Panc1 (cell line): ENCODE data around the gene BICRA. TPM values are rescaled to one million over a fixed set of nuclear protein-coding genes. Genes with fewer than 3 reads are reported as not detected.

Experiments used
- ATAC-seq: fragments of 200-7000 bp; cut with Tn5 transposase; 2 replicates; pipeline ENCODE4 v1.9.1; 2020; ENCODE audit warnings: mild to moderate bottlenecking, moderate library complexity
- Bru-seq: library from RNA; stranded (reverse); fragments of 400-500 nt; gene quantifications from one replicate; lab custom pipeline; 2021; lab: Mats Ljungman, UMichigan
- BruChase-seq, 2 experiments: library from RNA; stranded (reverse); fragments of 400-500 nt; gene quantifications; one replicate each; lab custom pipeline; 2021; lab: Mats Ljungman, UMichigan
- BruUV-seq: library from RNA; stranded (reverse); fragments of 400-500 nt; replicated peaks from 2 replicates; lab custom pipeline; 2021; lab: Mats Ljungman, UMichigan
- CTCF ChIA-PET: fragments of 300-600 bp; sonication (Branson Sonifier 250); formaldehyde crosslinking; loops from one replicate; lab custom pipeline; 2022; ENCODE audit warnings: antibody characterized with exemption; lab: Charles Lee
- POLR2A ChIA-PET: fragments of 300-600 bp; sonication (Branson Sonifier 250); formaldehyde crosslinking; loops from one replicate; lab custom pipeline; 2022; ENCODE audit warnings: antibody characterized with exemption; lab: Charles Lee
- DNase-seq: peaks from one replicate; pipeline ENCODE4 v3.0.0-alpha.2; 2010; ENCODE audit warnings: low read depth, low spot score
- H3K27ac ChIP-seq: 2 replicates; pipeline ENCODE4 v1.5.1; 2011; ENCODE audit warnings: mild to moderate bottlenecking, low read length, inconsistent platforms
- H3K27me3 ChIP-seq: fragments of 200-500 bp; sonication (Bioruptor generic); 2 replicates; pipeline ENCODE4 v1.6.0; 2014; ENCODE audit warnings: low read length, inconsistent platforms; ENCODE audit not compliant: control insufficient read depth, insufficient read depth
- H3K36me3 ChIP-seq: fragments of 200-500 bp; sonication (Bioruptor generic); 2 replicates; pipeline ENCODE4 v1.5.1; 2014; ENCODE audit warnings: inconsistent platforms, mild to moderate bottlenecking, low read length, moderate library complexity; ENCODE audit not compliant: control insufficient read depth, insufficient read depth
- H3K4me1 ChIP-seq: 2 replicates; pipeline ENCODE4 v1.5.1; 2011; ENCODE audit warnings: inconsistent platforms, mild to moderate bottlenecking, low read length, moderate library complexity; ENCODE audit not compliant: control insufficient read depth, insufficient read depth
- H3K4me3 ChIP-seq, 2 experiments: 2 replicates each; pipeline ENCODE4 v1.5.1; 2011 to 2012; ENCODE audit warnings: low read depth in 2 of 2, low read length in 2 of 2, mild to moderate bottlenecking in 2 of 2, inconsistent platforms in 1 of 2, moderate library complexity in 1 of 2
- H3K9me3 ChIP-seq: fragments of 200-500 bp; sonication (Bioruptor generic); 2 replicates; pipeline ENCODE4 v1.5.1; 2014; ENCODE audit warnings: low read depth, mild to moderate bottlenecking, inconsistent platforms, low read length, moderate library complexity; ENCODE audit not compliant: control insufficient read depth, insufficient read depth
- CTCF ChIP-seq: fragments of 450-650 bp; IDR thresholded peaks from 2 replicates; pipeline ENCODE4 v1.5.1; 2017; ENCODE audit warnings: mild to moderate bottlenecking
- POLR2AphosphoS5 ChIP-seq: IDR thresholded peaks from 2 replicates; pipeline ENCODE4 v1.6.1; 2012; ENCODE audit warnings: mild to moderate bottlenecking, low read depth, low read length, moderate library complexity
- REST ChIP-seq, 2 experiments: IDR thresholded peaks; 2 replicates each; pipeline ENCODE4 v1.6.1; 2011 to 2012; ENCODE audit warnings: low read depth in 2 of 2, control low read depth in 1 of 2, low read length in 1 of 2, mild to moderate bottlenecking in 1 of 2, moderate library complexity in 1 of 2; ENCODE audit not compliant: insufficient read depth in 1 of 2
- SIN3A ChIP-seq: IDR thresholded peaks from 2 replicates; pipeline ENCODE4 v1.6.1; 2012; ENCODE audit warnings: low read depth, mild to moderate bottlenecking, low read length, moderate library complexity, borderline replicate concordance; ENCODE audit not compliant: insufficient read depth
- TCF7L2 ChIP-seq: IDR thresholded peaks from 2 replicates; pipeline ENCODE4 v1.6.1; 2011; ENCODE audit warnings: mild to moderate bottlenecking, low read depth, low read length, inconsistent platforms
- in situ Hi-C: cut with HindIII; loops from 2 replicates; pipeline ENCODE4 v1.10.0; 2016; ENCODE audit warnings: low sequenced_read_pairs, low pct_unique_long_range_greater_than_20kb
- intact Hi-C: fragments of 100-400 bp; cut with micrococcal nuclease; formaldehyde crosslinking; loops from one replicate; pipeline ENCODE4 v1.10.0; 2022; ENCODE audit not compliant: unreplicated experiment
- long read RNA-seq: library from polyadenylated mRNA; unstranded; transcript quantifications from one replicate; pipeline ENCODE4 v2.0.0, GENCODE V29; 2021; ENCODE audit not compliant: unreplicated experiment
- polyA plus RNA-seq: library from polyadenylated mRNA; unstranded; fragments of >200 nt; gene quantifications from one replicate; pipeline ENCODE4 v1.2.1, GENCODE V29; 2012; ENCODE audit warnings: missing spikeins; ENCODE audit not compliant: insufficient read length
- total RNA-seq: library from RNA; stranded (reverse); gene quantifications from one replicate; pipeline ENCODE4 v1.2.1, GENCODE V29; 2021; ENCODE audit not compliant: unreplicated experiment

Gene BICRA
- total RNA-seq (13.7 TPM), Bru-seq, nascent RNA (percentile 55 among the genes with signal in this experiment), BruChase-seq, experiment 1, labeled RNA remaining after a 2-hour chase (percentile 69 among the genes with signal in this experiment), BruChase-seq, experiment 2, labeled RNA remaining after a 6-hour chase (percentile 72 among the genes with signal in this experiment)
- 10.3 TPM for polyA plus RNA-seq
- long read RNA-seq, transcript BICRA-203 (1 exons, 3,312 nt): major isoform, 8 of 11 reads
- long read RNA-seq, partial matches to known transcripts: 1 of 11 reads
- long read RNA-seq, other reads (novel, unspliced or antisense): 2 of 11 reads

- Histone ChIP-seq H3K9me3 (no peaks in the 10 kb centered on the region), H3K27ac (peak within 1 kb of the TSS; percentile 79), H3K36me3 (no peaks in the 10 kb centered on the region; the same call in 1 of the 2 replicates), H3K4me3 (peak within 1 kb of the TSS; percentile 62 to 77), H3K27me3 (no peaks in the 10 kb centered on the region), H3K4me1 (peaks cover 29% of the 10 kb centered on the region)
- TF ChIP-seq POLR2AphosphoS5: peak; percentile 22; the same call in 1 of the 2 replicates
- no peak for TF ChIP-seq REST (IDR thresholded peaks at IDR 0.05; ENCODE audit: insufficient read depth in 1 of 2, low read depth in 2 of 2, low read length in 1 of 2)
- DNase-seq: no peak
- CTCF ChIA-PET: no interaction called here
- peak; percentile 76 for ATAC-seq
- intact Hi-C loops: loop anchor here (10.0 kb wide), 1 partner anchor 94 kb away; the partner anchor contains the start of gene NAPA
- in situ Hi-C loops: no loop called here
- no TSS peak for BruUV-seq
- POLR2A ChIA-PET: no interaction called here
These were observed at the start of gene BICRA for GRCh38 chr19:47608969-47609905. BICRA (plus strand) TSS chr19:47609134; CDS start chr19:47673575, 64,441 bp downstream.

GRCh38 chr19:47560999-47561398, 47.9 kb upstream of the BICRA start:
- in situ Hi-C loops (no loop called here), intact Hi-C loops (no loop called here)
- Histone ChIP-seq H3K4me3 (no peak overlapping the region), H3K9me3 (no peaks in the 10 kb centered on the region), H3K27ac (no peak overlapping the region), H3K27me3 (no peaks in the 10 kb centered on the region), H3K36me3 (no peaks in the 10 kb centered on the region), H3K4me1 (no peaks in the 10 kb centered on the region)
- ChIA-PET CTCF (no interaction called here), POLR2A (interaction anchor here (0.7 kb wide), 1 partner anchor 10 kb away, joined by 3 read pairs; no protein-coding TSS in a partner anchor)
- no TSS peak for BruUV-seq
- ATAC-seq: no peak
- no peak for DNase-seq
- TF ChIP-seq REST (IDR thresholded peaks at IDR 0.05; ENCODE audit: insufficient read depth in 1 of 2, low read depth in 2 of 2, low read length in 1 of 2) (no peak), POLR2AphosphoS5 (no peak), SIN3A (no peak), TCF7L2 (no peak), CTCF (no peak)
